22Rv1 (cell line): ENCODE data around the gene GAB4.

ENCODE experiments used
- ZFX ChIP-seq: fragments of 450-650 bp; IDR thresholded peaks from 2 replicates; pipeline ENCODE4 v1.6.1; 2017; ENCODE audit warnings: antibody characterized with exemption, borderline replicate concordance
- TF ChIP-seq, protein P1 (sequence below): fragments of 450-650 bp; IDR thresholded peaks from 2 replicates; pipeline ENCODE4 v1.5.1; 2017; ENCODE audit warnings: mild to moderate bottlenecking

DNA sequence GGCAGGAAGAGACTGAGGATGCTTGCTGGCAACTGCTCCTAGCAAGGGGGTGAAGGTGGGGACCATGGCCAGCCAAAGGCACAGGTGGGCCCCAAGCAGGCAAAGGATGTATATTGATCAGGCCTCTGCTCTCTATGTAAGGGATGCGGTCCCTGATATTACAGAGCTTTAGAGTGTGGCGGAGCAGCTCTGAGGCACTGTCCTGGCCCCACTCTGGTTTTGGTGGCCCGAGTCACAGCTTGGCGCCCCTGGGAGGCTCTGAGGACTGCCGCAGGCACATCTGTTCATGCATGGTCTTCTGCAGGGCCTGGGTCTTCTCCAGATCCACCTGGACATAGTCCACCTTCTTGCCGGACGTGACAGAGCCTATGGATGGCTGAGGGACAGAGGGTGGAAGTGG lies 45.5 kb downstream of the GAB4 start:
- TF ChIP-seq, protein P1, sequence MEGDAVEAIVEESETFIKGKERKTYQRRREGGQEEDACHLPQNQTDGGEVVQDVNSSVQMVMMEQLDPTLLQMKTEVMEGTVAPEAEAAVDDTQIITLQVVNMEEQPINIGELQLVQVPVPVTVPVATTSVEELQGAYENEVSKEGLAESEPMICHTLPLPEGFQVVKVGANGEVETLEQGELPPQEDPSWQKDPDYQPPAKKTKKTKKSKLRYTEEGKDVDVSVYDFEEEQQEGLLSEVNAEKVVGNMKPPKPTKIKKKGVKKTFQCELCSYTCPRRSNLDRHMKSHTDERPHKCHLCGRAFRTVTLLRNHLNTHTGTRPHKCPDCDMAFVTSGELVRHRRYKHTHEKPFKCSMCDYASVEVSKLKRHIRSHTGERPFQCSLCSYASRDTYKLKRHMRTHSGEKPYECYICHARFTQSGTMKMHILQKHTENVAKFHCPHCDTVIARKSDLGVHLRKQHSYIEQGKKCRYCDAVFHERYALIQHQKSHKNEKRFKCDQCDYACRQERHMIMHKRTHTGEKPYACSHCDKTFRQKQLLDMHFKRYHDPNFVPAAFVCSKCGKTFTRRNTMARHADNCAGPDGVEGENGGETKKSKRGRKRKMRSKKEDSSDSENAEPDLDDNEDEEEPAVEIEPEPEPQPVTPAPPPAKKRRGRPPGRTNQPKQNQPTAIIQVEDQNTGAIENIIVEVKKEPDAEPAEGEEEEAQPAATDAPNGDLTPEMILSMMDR: no peak
- TF ChIP-seq ZFX: no peak
